NCI-H1105 treated with DMSO at 0.1 percent for 48 hours (cell line): Measurements from ENCODE around the gene NQO2.
A peak's percentile ranks its signal among the peaks of the same experiment; 100 is the strongest.
"Not testable (repeated sequence)": the region's sequence is repeated elsewhere in the genome, so short reads cannot be mapped to it uniquely, and the experiment has no call there.

ENCODE experiments used
- DNase-seq: peaks from one replicate; lab custom pipeline; 2025; lab: John Stamatoyannopoulos, UW

Gene NQO2

GRCh38 chr6:3013901-3014674, 14.4 kb downstream of the NQO2 start:
- DNase-seq = no peak

- no peak for DNase-seq
These were observed 15.0 kb downstream of the NQO2 start for GRCh38 chr6:3014675-3015066.

GRCh38 chr6:3015144-3015543, 15.4 kb downstream of the NQO2 start:
- DNase-seq = no peak

- no peak for DNase-seq
These were observed 17.0 kb downstream of the NQO2 start for GRCh38 chr6:3016473-3017280.

GRCh38 chr6:3017304-3017703, 17.6 kb downstream of the NQO2 start:
- DNase-seq = no peak

GRCh38 chr6:3019065-3019464, 19.4 kb downstream of the NQO2 start:
- DNase-seq = no peak

GRCh38 chr6:3019749-3020320, 20.1 kb downstream of the NQO2 start:
- DNase-seq = no peak

GRCh38 chr6:3020976-3021598, 21.4 kb downstream of the NQO2 start:
- not testable (repeated sequence) for DNase-seq

GRCh38 chr6:3022765-3023662, 23.3 kb downstream of the NQO2 start:
- no peak for DNase-seq

- peak; percentile 58 for DNase-seq
These were observed 24.2 kb downstream of the NQO2 start for GRCh38 chr6:3023663-3024483.

- DNase-seq = no peak
These were observed 27.3 kb downstream of the NQO2 start for GRCh38 chr6:3026791-3027626.

GRCh38 chr6:3028156-3028555, 28.5 kb downstream of the NQO2 start:
- DNase-seq = not testable (repeated sequence)

GRCh38 chr6:3031857-3032640, 32.4 kb downstream of the NQO2 start:
- peak; percentile 8 for DNase-seq

- no peak for DNase-seq
These were observed 33.3 kb downstream of the NQO2 start for GRCh38 chr6:3032986-3033385.

GRCh38 chr6:3033652-3034051, 34.0 kb downstream of the NQO2 start:
- DNase-seq = no peak

GRCh38 chr6:3035397-3035796, 35.7 kb downstream of the NQO2 start:
- no peak for DNase-seq

GRCh38 chr6:3036861-3037637, 37.4 kb downstream of the NQO2 start:
- no peak for DNase-seq
